SK-N-SH (cell line): ENCODE measurements around the gene LATS2. TPM values are rescaled to one million over a fixed set of nuclear protein-coding genes. Genes with fewer than 3 reads are reported as not detected.

Source experiments
- CTCF ChIA-PET: fragments of 300-600, 350-600 bp; formaldehyde crosslinking; extraction: SDS; loops from one replicate; lab custom pipeline; 2021; lab: Yijun Ruan, JAX
- POLR2A ChIA-PET: fragments of 350-600 bp; sonication (Branson Sonifier 250); formaldehyde crosslinking; extraction: SDS; loops from one replicate; lab custom pipeline; 2020; ENCODE audit warnings: antibody characterized with exemption, inconsistent platforms; lab: Yijun Ruan, JAX
- DNase-seq: peaks from one replicate; pipeline ENCODE4 v3.0.0; 2012
- H2AFZ ChIP-seq: fragments of 200-600 bp; sonication (generic); 2 replicates; pipeline ENCODE4 v1.8.1; 2016; ENCODE audit warnings: antibody characterized with exemption, mild to moderate bottlenecking, low read depth
- H3F3A ChIP-seq: fragments of 200-600 bp; sonication (generic); replicated peaks from 2 replicates; pipeline ENCODE3; 2016; ENCODE audit warnings: antibody characterized with exemption, mild to moderate bottlenecking; ENCODE audit not compliant: insufficient read depth
- H3K27ac ChIP-seq, 2 experiments: fragments of 200-500 bp in 1 of 2; fragments of 200-600 bp in 1 of 2; sonication (Bioruptor generic) in 1 of 2; sonication (generic), shearing (Covaris generic) in 1 of 2; 2 replicates each; pipeline versions ENCODE4 v1.5.1 to v1.6.1; 2014 to 2016; ENCODE audit warnings: low read depth in 2 of 2, inconsistent platforms in 1 of 2, low read length in 1 of 2, mild to moderate bottlenecking in 1 of 2, mixed read lengths in 1 of 2
- H3K27me3 ChIP-seq: fragments of 200-600 bp; sonication (generic), shearing (Covaris generic); 2 replicates; pipeline ENCODE4 v1.6.1; 2016; ENCODE audit warnings: mixed run types; ENCODE audit not compliant: insufficient read depth
- H3K36me3 ChIP-seq, 2 experiments: fragments of 200-500 bp in 1 of 2; fragments of 200-600 bp in 1 of 2; sonication (Bioruptor generic) in 1 of 2; sonication (generic) in 1 of 2; replicated peaks in 1 of 2; 2 replicates each; pipeline versions ENCODE3 to v1.5.1; 2014 to 2016; ENCODE audit warnings: low read length in 1 of 2, mild to moderate bottlenecking in 1 of 2; ENCODE audit not compliant: insufficient read depth in 2 of 2, control insufficient read depth in 1 of 2
- H3K4me1 ChIP-seq, 2 experiments: fragments of 200-500 bp in 1 of 2; fragments of 200-600 bp in 1 of 2; sonication (Bioruptor generic) in 1 of 2; sonication (generic), shearing (Covaris generic) in 1 of 2; 2 replicates each; pipeline versions ENCODE4 v1.5.1 to v1.6.1; 2014 to 2016; ENCODE audit warnings: low read depth in 1 of 2, low read length in 1 of 2, mixed run types in 1 of 2; ENCODE audit not compliant: insufficient read depth in 2 of 2, control insufficient read depth in 1 of 2
- H3K4me2 ChIP-seq: fragments of 200-600 bp; sonication (generic), shearing (Covaris generic); 2 replicates; pipeline ENCODE4 v1.6.1; 2017; ENCODE audit warnings: mixed run types
- H3K4me3 ChIP-seq, 2 experiments: fragments of 200-500 bp in 1 of 2; fragments of 200-600 bp in 1 of 2; sonication (Bioruptor generic) in 1 of 2; sonication (generic), shearing (Covaris generic) in 1 of 2; 2 replicates each; pipeline versions ENCODE4 v1.5.1 to v1.8.1; 2014 to 2016; ENCODE audit warnings: low read depth in 2 of 2, inconsistent platforms in 1 of 2, low read length in 1 of 2, mild to moderate bottlenecking in 1 of 2, mixed read lengths in 1 of 2, moderate library complexity in 1 of 2
- H3K79me2 ChIP-seq: fragments of 200-600 bp; sonication (generic); 2 replicates; pipeline ENCODE4 v1.8.1; 2017; ENCODE audit warnings: mild to moderate bottlenecking; ENCODE audit not compliant: insufficient read depth
- H3K9ac ChIP-seq: fragments of 200-600 bp; sonication (generic); 2 replicates; pipeline ENCODE4 v1.6.1; 2017; ENCODE audit warnings: mixed run types
- H3K9me2 ChIP-seq: fragments of 200-600 bp; sonication (generic); 2 replicates; pipeline ENCODE4 v1.6.1; 2017; ENCODE audit warnings: mixed run types
- H3K9me3 ChIP-seq: fragments of 200-600 bp; sonication (generic); 2 replicates; pipeline ENCODE4 v1.6.1; 2017; ENCODE audit warnings: mixed run types, mild to moderate bottlenecking, moderate library complexity
- H4K20me1 ChIP-seq: fragments of 200-600 bp; sonication (generic); 2 replicates; pipeline ENCODE4 v1.6.1; 2017; ENCODE audit warnings: mild to moderate bottlenecking, mixed run types; ENCODE audit not compliant: insufficient read depth
- CHD2 ChIP-seq: fragments of 150-350 bp; IDR thresholded peaks from 2 replicates; pipeline ENCODE4 v1.6.1; 2018; ENCODE audit warnings: low read length; ENCODE audit not compliant: partially characterized antibody
- EZH2phosphoT487 ChIP-seq: fragments of 200-600 bp; sonication (generic); IDR thresholded peaks from 2 replicates; pipeline ENCODE4 v1.6.1; 2017; ENCODE audit warnings: low read depth, mixed run types, mild to moderate bottlenecking, antibody characterized with exemption, moderate library complexity, borderline replicate concordance
- FOXJ3 ChIP-seq: sonication (generic); formaldehyde crosslinking; IDR thresholded peaks from 2 replicates; pipeline ENCODE4 v1.5.1; 2020; ENCODE audit warnings: mild to moderate bottlenecking, missing genetic modification reagents
- GABPA ChIP-seq: IDR thresholded peaks from 2 replicates; pipeline ENCODE4 v1.4.0; 2012; ENCODE audit warnings: low read depth, mild to moderate bottlenecking
- GATA2 ChIP-seq: sonication (generic); formaldehyde crosslinking; IDR thresholded peaks from 2 replicates; pipeline ENCODE4 v1.5.0; 2020; ENCODE audit warnings: mild to moderate bottlenecking, missing genetic modification reagents
- MEF2A ChIP-seq: IDR thresholded peaks from 2 replicates; pipeline ENCODE4 v1.4.0; 2012; ENCODE audit warnings: low read depth, borderline replicate concordance
- MXI1 ChIP-seq: IDR thresholded peaks from 2 replicates; pipeline ENCODE4 v1.6.1; 2012; ENCODE audit warnings: mild to moderate bottlenecking, low read depth, low read length, improper control_type of control experiment
- RXRA ChIP-seq: IDR thresholded peaks from 2 replicates; pipeline ENCODE4 v1.4.0; 2012; ENCODE audit warnings: low read depth, mild to moderate bottlenecking, borderline replicate concordance
- SIN3A ChIP-seq: IDR thresholded peaks from 2 replicates; pipeline ENCODE4 v1.6.1; 2012; ENCODE audit warnings: low read depth, mild to moderate bottlenecking, low read length, moderate library complexity, borderline replicate concordance
- SMC3 ChIP-seq: IDR thresholded peaks from 2 replicates; pipeline ENCODE4 v1.6.1; 2012; ENCODE audit warnings: low read depth, low read length, improper control_type of control experiment
- TAF1 ChIP-seq: IDR thresholded peaks from 2 replicates; pipeline ENCODE4 v1.6.1; 2012; ENCODE audit warnings: low read depth, mild to moderate bottlenecking, low read length, moderate library complexity, borderline replicate concordance
- YY1 ChIP-seq: IDR thresholded peaks from 2 replicates; pipeline ENCODE4 v1.4.0; 2012; ENCODE audit warnings: low read depth, mild to moderate bottlenecking
- WGBS: methylation state at CpG from one replicate; pipeline ENCODE4 v1.1.6; 2017; ENCODE audit warnings: low lambda C conversion rate; 5-methylcytosine and 5-hydroxymethylcytosine counted together
- polyA plus RNA-seq, 3 experiments: library from polyadenylated mRNA; depleted of rRNA; stranded (reverse); fragments of >200 nt; gene quantifications; 2 replicates each; pipeline ENCODE4 v1.2.3, GENCODE V29; 2012
- TF ChIP-seq, protein P1 (sequence below): IDR thresholded peaks from 2 replicates; pipeline ENCODE4 v1.6.1; 2012; ENCODE audit warnings: mild to moderate bottlenecking, low read depth, low read length, moderate library complexity
- TF ChIP-seq, protein P2 (sequence below): fragments of 200-600 bp; sonication (generic); IDR thresholded peaks from 2 replicates; pipeline ENCODE4 v1.6.1; 2017; ENCODE audit warnings: antibody characterized with exemption, mild to moderate bottlenecking, moderate library complexity
- TF ChIP-seq, protein P3 (sequence below): IDR thresholded peaks from 2 replicates; pipeline ENCODE4 v1.4.0; 2012; ENCODE audit warnings: low read depth
- TF ChIP-seq, protein P4 (sequence below): IDR thresholded peaks from 2 replicates; pipeline ENCODE4 v1.4.0; 2012; ENCODE audit warnings: low read depth, borderline replicate concordance
- TF ChIP-seq, protein P5 (sequence below): IDR thresholded peaks from 2 replicates; pipeline ENCODE4; 2012
- TF ChIP-seq, protein P6 (sequence below): IDR thresholded peaks from 2 replicates; pipeline ENCODE4 v1.4.0; 2012; ENCODE audit warnings: low read depth, borderline replicate concordance

The LATS2 gene
- polyA plus RNA-seq, 1 of the 3 experiments (the other 2 are of a cell fraction): 19.6 TPM

DNA sequence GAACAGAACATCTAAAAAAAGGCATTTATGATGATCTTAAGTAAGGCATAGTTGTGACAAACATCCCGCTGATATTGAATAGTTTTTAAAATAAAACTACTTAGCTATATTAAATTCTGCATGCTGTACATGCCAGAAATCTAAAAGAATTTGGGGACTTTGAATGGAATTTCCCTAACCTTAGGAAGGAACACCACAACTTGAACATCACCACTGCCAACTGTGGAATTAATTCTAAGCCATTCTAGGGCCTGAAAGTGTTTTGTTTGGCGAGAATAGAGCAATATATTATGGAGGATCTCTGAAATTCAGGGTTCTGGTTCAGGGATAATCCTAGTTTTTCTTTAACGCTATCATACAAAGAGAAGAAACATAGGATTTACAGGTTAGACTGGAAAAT is 17.8 kb upstream of the LATS2 start:
- CTCF ChIA-PET: interaction anchor here (1.6 kb wide), 1 partner anchor 11 kb away, joined by 4 read pairs; no protein-coding TSS in a partner anchor
- peak overlapping the region; percentile 66; the same call in 1 of the 2 replicates for H3K9ac ChIP-seq
- no peak for TF ChIP-seq CHD2
- TF ChIP-seq RXRA: no peak
- TF ChIP-seq TAF1: no peak
- TF ChIP-seq EZH2phosphoT487: no peak
- TF ChIP-seq, protein P1, sequence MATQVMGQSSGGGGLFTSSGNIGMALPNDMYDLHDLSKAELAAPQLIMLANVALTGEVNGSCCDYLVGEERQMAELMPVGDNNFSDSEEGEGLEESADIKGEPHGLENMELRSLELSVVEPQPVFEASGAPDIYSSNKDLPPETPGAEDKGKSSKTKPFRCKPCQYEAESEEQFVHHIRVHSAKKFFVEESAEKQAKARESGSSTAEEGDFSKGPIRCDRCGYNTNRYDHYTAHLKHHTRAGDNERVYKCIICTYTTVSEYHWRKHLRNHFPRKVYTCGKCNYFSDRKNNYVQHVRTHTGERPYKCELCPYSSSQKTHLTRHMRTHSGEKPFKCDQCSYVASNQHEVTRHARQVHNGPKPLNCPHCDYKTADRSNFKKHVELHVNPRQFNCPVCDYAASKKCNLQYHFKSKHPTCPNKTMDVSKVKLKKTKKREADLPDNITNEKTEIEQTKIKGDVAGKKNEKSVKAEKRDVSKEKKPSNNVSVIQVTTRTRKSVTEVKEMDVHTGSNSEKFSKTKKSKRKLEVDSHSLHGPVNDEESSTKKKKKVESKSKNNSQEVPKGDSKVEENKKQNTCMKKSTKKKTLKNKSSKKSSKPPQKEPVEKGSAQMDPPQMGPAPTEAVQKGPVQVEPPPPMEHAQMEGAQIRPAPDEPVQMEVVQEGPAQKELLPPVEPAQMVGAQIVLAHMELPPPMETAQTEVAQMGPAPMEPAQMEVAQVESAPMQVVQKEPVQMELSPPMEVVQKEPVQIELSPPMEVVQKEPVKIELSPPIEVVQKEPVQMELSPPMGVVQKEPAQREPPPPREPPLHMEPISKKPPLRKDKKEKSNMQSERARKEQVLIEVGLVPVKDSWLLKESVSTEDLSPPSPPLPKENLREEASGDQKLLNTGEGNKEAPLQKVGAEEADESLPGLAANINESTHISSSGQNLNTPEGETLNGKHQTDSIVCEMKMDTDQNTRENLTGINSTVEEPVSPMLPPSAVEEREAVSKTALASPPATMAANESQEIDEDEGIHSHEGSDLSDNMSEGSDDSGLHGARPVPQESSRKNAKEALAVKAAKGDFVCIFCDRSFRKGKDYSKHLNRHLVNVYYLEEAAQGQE: no peak
- TF ChIP-seq SIN3A: no peak
- TF ChIP-seq, protein P2, sequence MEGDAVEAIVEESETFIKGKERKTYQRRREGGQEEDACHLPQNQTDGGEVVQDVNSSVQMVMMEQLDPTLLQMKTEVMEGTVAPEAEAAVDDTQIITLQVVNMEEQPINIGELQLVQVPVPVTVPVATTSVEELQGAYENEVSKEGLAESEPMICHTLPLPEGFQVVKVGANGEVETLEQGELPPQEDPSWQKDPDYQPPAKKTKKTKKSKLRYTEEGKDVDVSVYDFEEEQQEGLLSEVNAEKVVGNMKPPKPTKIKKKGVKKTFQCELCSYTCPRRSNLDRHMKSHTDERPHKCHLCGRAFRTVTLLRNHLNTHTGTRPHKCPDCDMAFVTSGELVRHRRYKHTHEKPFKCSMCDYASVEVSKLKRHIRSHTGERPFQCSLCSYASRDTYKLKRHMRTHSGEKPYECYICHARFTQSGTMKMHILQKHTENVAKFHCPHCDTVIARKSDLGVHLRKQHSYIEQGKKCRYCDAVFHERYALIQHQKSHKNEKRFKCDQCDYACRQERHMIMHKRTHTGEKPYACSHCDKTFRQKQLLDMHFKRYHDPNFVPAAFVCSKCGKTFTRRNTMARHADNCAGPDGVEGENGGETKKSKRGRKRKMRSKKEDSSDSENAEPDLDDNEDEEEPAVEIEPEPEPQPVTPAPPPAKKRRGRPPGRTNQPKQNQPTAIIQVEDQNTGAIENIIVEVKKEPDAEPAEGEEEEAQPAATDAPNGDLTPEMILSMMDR: no peak
- TF ChIP-seq, protein P3, sequence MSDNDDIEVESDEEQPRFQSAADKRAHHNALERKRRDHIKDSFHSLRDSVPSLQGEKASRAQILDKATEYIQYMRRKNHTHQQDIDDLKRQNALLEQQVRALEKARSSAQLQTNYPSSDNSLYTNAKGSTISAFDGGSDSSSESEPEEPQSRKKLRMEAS: no peak
- TF ChIP-seq, protein P4, sequence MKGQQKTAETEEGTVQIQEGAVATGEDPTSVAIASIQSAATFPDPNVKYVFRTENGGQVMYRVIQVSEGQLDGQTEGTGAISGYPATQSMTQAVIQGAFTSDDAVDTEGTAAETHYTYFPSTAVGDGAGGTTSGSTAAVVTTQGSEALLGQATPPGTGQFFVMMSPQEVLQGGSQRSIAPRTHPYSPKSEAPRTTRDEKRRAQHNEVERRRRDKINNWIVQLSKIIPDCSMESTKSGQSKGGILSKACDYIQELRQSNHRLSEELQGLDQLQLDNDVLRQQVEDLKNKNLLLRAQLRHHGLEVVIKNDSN: no peak
- TF ChIP-seq, protein P5, sequence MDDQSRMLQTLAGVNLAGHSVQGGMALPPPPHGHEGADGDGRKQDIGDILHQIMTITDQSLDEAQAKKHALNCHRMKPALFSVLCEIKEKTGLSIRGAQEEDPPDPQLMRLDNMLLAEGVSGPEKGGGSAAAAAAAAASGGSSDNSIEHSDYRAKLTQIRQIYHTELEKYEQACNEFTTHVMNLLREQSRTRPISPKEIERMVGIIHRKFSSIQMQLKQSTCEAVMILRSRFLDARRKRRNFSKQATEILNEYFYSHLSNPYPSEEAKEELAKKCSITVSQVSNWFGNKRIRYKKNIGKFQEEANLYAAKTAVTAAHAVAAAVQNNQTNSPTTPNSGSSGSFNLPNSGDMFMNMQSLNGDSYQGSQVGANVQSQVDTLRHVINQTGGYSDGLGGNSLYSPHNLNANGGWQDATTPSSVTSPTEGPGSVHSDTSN: no peak
- TF ChIP-seq FOXJ3 (CRISPR knock-in tag): no peak
- TF ChIP-seq, protein P6, sequence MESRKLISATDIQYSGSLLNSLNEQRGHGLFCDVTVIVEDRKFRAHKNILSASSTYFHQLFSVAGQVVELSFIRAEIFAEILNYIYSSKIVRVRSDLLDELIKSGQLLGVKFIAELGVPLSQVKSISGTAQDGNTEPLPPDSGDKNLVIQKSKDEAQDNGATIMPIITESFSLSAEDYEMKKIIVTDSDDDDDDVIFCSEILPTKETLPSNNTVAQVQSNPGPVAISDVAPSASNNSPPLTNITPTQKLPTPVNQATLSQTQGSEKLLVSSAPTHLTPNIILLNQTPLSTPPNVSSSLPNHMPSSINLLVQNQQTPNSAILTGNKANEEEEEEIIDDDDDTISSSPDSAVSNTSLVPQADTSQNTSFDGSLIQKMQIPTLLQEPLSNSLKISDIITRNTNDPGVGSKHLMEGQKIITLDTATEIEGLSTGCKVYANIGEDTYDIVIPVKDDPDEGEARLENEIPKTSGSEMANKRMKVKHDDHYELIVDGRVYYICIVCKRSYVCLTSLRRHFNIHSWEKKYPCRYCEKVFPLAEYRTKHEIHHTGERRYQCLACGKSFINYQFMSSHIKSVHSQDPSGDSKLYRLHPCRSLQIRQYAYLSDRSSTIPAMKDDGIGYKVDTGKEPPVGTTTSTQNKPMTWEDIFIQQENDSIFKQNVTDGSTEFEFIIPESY: no peak
- no peak for TF ChIP-seq GABPA
- no peak for TF ChIP-seq SMC3
- TF ChIP-seq YY1: no peak
- TF ChIP-seq MXI1: no peak
- no peak for TF ChIP-seq GATA2
- no peak for TF ChIP-seq MEF2A

More for the DNA sequence above, 17.8 kb upstream of the LATS2 start:
- peaks cover 0 to 8% of the 10 kb centered on the region in 2 experiments; a peak in 3 of 4 replicates for H3K4me1 ChIP-seq
- H3K79me2 ChIP-seq: no peaks in the 10 kb centered on the region
- no peak overlapping the region for H3K4me3 ChIP-seq
- 0 out of 2 replicates have a peak overlapping the region, but pooled peaks have one; percentile 64 for H2AFZ ChIP-seq
- POLR2A ChIA-PET: no interaction called here
- H3K27ac ChIP-seq: peak overlapping the region; percentile 74 to 77; a peak in 3 of 4 replicates
- no peaks in the 10 kb centered on the region for H3K27me3 ChIP-seq
- H4K20me1 ChIP-seq: no peaks in the 10 kb centered on the region
- H3K9me3 ChIP-seq: no peaks in the 10 kb centered on the region
- 54% methylated on average over 3 of the region's 3 CpGs for WGBS
- H3F3A ChIP-seq: peaks cover 16% of the 10 kb centered on the region
- DNase-seq: no peak
- H3K9me2 ChIP-seq: no peaks in the 10 kb centered on the region
- no peaks in the 10 kb centered on the region for H3K36me3 ChIP-seq
- H3K4me2 ChIP-seq: peak overlapping the region; percentile 51
